Measurements from ENCODE around the gene ZNF367. TPM values are rescaled to one million over a fixed set of nuclear protein-coding genes. Genes with fewer than 3 reads are reported as not detected.

The ZNF367 gene
- total and polyA plus RNA-seq, 9 of the 15 experiments (the other 6 are each of a cell fraction or from before 2014, with no cell fraction given) = 2.7 to 14.4 (median 10.0) TPM

DNA sequence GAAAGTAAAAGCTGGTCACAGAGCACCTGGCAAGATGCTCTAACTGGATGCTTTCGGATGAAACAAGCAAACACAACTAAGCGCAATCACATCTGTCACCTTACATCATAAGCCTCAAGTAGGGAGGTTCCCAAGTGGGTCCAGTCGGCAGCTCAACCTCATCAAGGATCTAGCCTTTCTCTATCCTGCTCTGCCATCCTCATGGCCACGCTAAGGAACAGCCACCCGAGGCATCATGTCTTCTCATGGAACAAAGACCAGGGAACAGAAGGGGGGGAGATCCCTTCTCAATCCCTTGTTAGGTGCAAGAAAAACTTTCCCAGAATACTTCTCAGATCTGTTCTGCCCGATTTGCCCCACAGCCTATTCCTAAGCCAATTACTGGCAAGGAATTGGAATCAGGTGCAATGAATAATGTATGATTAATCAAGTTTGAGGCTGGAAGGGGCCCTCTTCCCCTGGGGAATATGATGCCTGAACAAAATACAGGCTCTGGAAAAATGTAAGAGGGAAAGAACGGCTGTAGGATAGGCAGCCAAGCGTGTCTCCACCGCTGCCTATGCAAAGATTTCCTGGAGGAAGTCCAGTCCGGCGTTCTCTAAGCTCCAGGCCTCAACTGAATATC is 30.5 kb upstream of the ZNF367 start:
- FAIRE-seq (peak; percentile 48), ATAC-seq (no peak), DNase-seq (ENCODE audit: extremely low read depth in 1 of 4, low spot score in 3 of 4) (no peak)
- in situ Hi-C loops (cut with MboI) (loop anchor here (25.0 kb wide), 1 partner anchor 214 kb away; the partner anchor contains the start of gene PRXL2C), intact Hi-C loops (cut with micrococcal nuclease) (loop anchor here (10.0 kb wide), 2 partner anchors 124 to 656 kb away; no protein-coding TSS in a partner anchor)
- Histone ChIP-seq H3K79me2 (ENCODE audit: control insufficient read depth, insufficient read depth, low read length) (no peaks in the 10 kb centered on the region; the same call in 2 of the 3 replicates), H3K27me3 (ENCODE audit: control insufficient read depth in 2 of 2, insufficient read depth in 2 of 2, low read length in 2 of 2) (peaks cover 2 to 14% of the 10 kb centered on the region in 2 experiments; a peak in 2 of 5 replicates), H2AFZ (ENCODE audit: low read depth, low read length) (no peak overlapping the region), H3K9me1 (ENCODE audit: control insufficient read depth, insufficient read depth, low read length) (no peaks in the 10 kb centered on the region), H3K4me3 (no peak overlapping the region), H4K20me1 (replicated peaks; ENCODE audit: control insufficient read depth, insufficient read depth, low read length) (no peaks in the 10 kb centered on the region), H3K27ac (ENCODE audit: extremely low read depth, low read depth, low read length) (no peak overlapping the region), H3K9ac (ENCODE audit: insufficient read depth in 1 of 2, low read depth in 2 of 2, low read length in 2 of 2) (no peak overlapping the region), H3K36me3 (ENCODE audit: control insufficient read depth, insufficient read depth, low read length) (no peaks in the 10 kb centered on the region), H3K4me2 (ENCODE audit: insufficient read depth, low read length) (no peak overlapping the region), H3K4me1 (replicated peaks in 1 of 2; ENCODE audit: control insufficient read depth in 2 of 2, insufficient read depth in 2 of 2, low read length in 2 of 2) (peaks cover 2 to 18% of the 10 kb centered on the region in 2 experiments; a peak in 3 of 5 replicates), H3K9me3 (replicated peaks; ENCODE audit: control insufficient read depth, insufficient read depth, low read depth, low read length) (no peaks in the 10 kb centered on the region)
- CTCF ChIA-PET (ENCODE audit: low intra/inter-chr PET ratio) = no interaction called here
- WGBS (ENCODE audit: insufficient coverage, low coverage, missing lambda C conversion rate) = 27% methylated on average over 11 of the region's 11 CpGs
- no TSS peak for BruUV-seq (replicated peaks)
- POLR2A ChIA-PET = interaction anchor here (0.9 to 1.0 kb wide), 2 partner anchors 13 to 29 kb away, joined by 3 read pairs; no protein-coding TSS in a partner anchor
- TF ChIP-seq ZFP36 (IDR thresholded peaks at IDR 0.05; ENCODE audit: low read depth, low read length, partially characterized antibody) = no peak
- TF ChIP-seq U2AF2 (optimal IDR thresholded peaks at IDR 0.05; ENCODE audit: low read depth, low read length) = no peak
- TF ChIP-seq E2F3 (CRISPR knock-in tag; IDR thresholded peaks at IDR 0.05) = no peak
- no peak for TF ChIP-seq ZFP30 (CRISPR knock-in tag; IDR thresholded peaks at IDR 0.05; ENCODE audit: borderline replicate concordance)
- no peak for TF ChIP-seq U2AF1 (optimal IDR thresholded peaks at IDR 0.05; ENCODE audit: low read depth, low read length)
- no peak for TF ChIP-seq RBBP5 (IDR thresholded peaks at IDR 0.05; ENCODE audit: borderline replicate concordance, insufficient read depth, low read length, poor library complexity, severe bottlenecking)
- TF ChIP-seq ZNF175 (CRISPR knock-in tag; IDR thresholded peaks at IDR 0.05; ENCODE audit: low read depth) = no peak
- TF ChIP-seq EZH2 (IDR thresholded peaks at IDR 0.05; ENCODE audit: borderline replicate concordance, low read depth, low read length) = no peak
- TF ChIP-seq ZNF239 (CRISPR knock-in tag; IDR thresholded peaks at IDR 0.05) = no peak
- no peak for TF ChIP-seq ZC3H8 (IDR thresholded peaks at IDR 0.05)
- TF ChIP-seq ZEB2 (IDR thresholded peaks at IDR 0.05) = no peak
- TF ChIP-seq ATF1 (CRISPR knock-in tag; IDR thresholded peaks at IDR 0.05) = no peak
- TF ChIP-seq ATF1 (tag; IDR thresholded peaks at IDR 0.05) = no peak
- no peak for TF ChIP-seq ETS1 (conservative IDR thresholded peaks at IDR 0.05; ENCODE audit: control insufficient read depth, low read depth, low read length)
- no peak for TF ChIP-seq SMARCA4 (IDR thresholded peaks at IDR 0.05)

Measured in K562 (cell line).